ENCODE measurements around the gene RC3H2. TPM values are rescaled to one million over a fixed set of nuclear protein-coding genes. Genes with fewer than 3 reads are reported as not detected.

The RC3H2 gene, protein sequence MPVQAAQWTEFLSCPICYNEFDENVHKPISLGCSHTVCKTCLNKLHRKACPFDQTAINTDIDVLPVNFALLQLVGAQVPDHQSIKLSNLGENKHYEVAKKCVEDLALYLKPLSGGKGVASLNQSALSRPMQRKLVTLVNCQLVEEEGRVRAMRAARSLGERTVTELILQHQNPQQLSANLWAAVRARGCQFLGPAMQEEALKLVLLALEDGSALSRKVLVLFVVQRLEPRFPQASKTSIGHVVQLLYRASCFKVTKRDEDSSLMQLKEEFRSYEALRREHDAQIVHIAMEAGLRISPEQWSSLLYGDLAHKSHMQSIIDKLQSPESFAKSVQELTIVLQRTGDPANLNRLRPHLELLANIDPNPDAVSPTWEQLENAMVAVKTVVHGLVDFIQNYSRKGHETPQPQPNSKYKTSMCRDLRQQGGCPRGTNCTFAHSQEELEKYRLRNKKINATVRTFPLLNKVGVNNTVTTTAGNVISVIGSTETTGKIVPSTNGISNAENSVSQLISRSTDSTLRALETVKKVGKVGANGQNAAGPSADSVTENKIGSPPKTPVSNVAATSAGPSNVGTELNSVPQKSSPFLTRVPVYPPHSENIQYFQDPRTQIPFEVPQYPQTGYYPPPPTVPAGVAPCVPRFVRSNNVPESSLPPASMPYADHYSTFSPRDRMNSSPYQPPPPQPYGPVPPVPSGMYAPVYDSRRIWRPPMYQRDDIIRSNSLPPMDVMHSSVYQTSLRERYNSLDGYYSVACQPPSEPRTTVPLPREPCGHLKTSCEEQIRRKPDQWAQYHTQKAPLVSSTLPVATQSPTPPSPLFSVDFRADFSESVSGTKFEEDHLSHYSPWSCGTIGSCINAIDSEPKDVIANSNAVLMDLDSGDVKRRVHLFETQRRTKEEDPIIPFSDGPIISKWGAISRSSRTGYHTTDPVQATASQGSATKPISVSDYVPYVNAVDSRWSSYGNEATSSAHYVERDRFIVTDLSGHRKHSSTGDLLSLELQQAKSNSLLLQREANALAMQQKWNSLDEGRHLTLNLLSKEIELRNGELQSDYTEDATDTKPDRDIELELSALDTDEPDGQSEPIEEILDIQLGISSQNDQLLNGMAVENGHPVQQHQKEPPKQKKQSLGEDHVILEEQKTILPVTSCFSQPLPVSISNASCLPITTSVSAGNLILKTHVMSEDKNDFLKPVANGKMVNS
- 49.2 and 52.5 TPM in 2 replicates for total RNA-seq

GRCh38 chr9:122904823-122905710 lies at the start of gene RC3H2:
TSS of gene RC3H2 (minus strand) at chr9:122905359. CDS start at chr9:122897509, 7,850 bp downstream.
- Histone ChIP-seq H3K79me2 (ENCODE audit: insufficient read depth, low read length) (peaks cover 58% of the 10 kb centered on the region), H3K4me1 (ENCODE audit: insufficient read depth, low read length) (peaks cover 22% of the 10 kb centered on the region), H3K9me3 (ENCODE audit: low read depth, low read length) (no peaks in the 10 kb centered on the region), H3K36me3 (ENCODE audit: insufficient read depth, low read length) (peaks cover 10% of the 10 kb centered on the region), H4K20me1 (ENCODE audit: insufficient read depth, low read length) (peaks cover 8% of the 10 kb centered on the region), H3K4me3 (ENCODE audit: insufficient read depth, low read length) (peak within 1 kb of the TSS; percentile 93), H3K27me3 (ENCODE audit: insufficient read depth, low read length) (no peaks in the 10 kb centered on the region), H2AFZ (ENCODE audit: low read length) (peak within 1 kb of the TSS; percentile 86), H3K4me2 (ENCODE audit: insufficient read depth, low read length) (peak within 1 kb of the TSS; percentile 74), H3K27ac (ENCODE audit: low read depth, low read length) (peak within 1 kb of the TSS; percentile 93)
- TF ChIP-seq, protein P1, sequence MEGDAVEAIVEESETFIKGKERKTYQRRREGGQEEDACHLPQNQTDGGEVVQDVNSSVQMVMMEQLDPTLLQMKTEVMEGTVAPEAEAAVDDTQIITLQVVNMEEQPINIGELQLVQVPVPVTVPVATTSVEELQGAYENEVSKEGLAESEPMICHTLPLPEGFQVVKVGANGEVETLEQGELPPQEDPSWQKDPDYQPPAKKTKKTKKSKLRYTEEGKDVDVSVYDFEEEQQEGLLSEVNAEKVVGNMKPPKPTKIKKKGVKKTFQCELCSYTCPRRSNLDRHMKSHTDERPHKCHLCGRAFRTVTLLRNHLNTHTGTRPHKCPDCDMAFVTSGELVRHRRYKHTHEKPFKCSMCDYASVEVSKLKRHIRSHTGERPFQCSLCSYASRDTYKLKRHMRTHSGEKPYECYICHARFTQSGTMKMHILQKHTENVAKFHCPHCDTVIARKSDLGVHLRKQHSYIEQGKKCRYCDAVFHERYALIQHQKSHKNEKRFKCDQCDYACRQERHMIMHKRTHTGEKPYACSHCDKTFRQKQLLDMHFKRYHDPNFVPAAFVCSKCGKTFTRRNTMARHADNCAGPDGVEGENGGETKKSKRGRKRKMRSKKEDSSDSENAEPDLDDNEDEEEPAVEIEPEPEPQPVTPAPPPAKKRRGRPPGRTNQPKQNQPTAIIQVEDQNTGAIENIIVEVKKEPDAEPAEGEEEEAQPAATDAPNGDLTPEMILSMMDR (IDR thresholded peaks at IDR 0.05; ENCODE audit: extremely low read depth, low read depth, low read length): no peak
- peak; percentile 96 for DNase-seq (ENCODE audit: insufficient read length, low spot score, missing footprints)

DNA sequence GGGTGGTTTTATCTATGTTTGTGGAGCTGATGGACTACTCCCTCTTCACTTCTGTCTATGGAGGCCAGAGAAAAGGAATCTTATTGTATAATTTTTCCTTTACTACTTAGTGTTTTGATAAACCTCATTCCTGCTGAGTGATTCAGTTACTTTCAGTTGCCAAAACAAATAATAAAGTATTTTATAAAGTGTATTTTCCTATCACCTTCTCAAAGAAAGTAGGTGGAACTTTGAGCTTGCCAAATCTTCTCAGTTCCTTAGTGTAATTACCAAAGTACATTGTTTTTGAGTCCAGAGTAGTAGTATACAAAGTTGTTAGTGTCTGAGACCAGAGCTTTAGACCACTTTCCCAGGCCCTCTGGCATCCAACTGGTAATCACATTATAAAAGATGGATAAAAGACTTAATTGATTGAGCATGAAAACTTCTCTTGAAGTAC lies 49.1 kb upstream of the RC3H2 start:
- Histone ChIP-seq H3K4me1 (ENCODE audit: insufficient read depth, low read length) (peaks cover 5% of the 10 kb centered on the region), H3K4me2 (ENCODE audit: insufficient read depth, low read length) (peak overlapping the region; percentile 19), H3K27ac (ENCODE audit: low read depth, low read length) (no peak overlapping the region), H4K20me1 (ENCODE audit: insufficient read depth, low read length) (peaks cover 29% of the 10 kb centered on the region), H3K9me3 (ENCODE audit: low read depth, low read length) (no peaks in the 10 kb centered on the region), H3K4me3 (ENCODE audit: insufficient read depth, low read length) (no peak overlapping the region), H3K79me2 (ENCODE audit: insufficient read depth, low read length) (peaks cover 61% of the 10 kb centered on the region), H2AFZ (ENCODE audit: low read length) (no peak overlapping the region), H3K27me3 (ENCODE audit: insufficient read depth, low read length) (no peaks in the 10 kb centered on the region), H3K36me3 (ENCODE audit: insufficient read depth, low read length) (no peaks in the 10 kb centered on the region)
- TF ChIP-seq, protein P1 (IDR thresholded peaks at IDR 0.05; ENCODE audit: extremely low read depth, low read depth, low read length): no peak
- DNase-seq (ENCODE audit: insufficient read length, low spot score, missing footprints): no peak

DNA sequence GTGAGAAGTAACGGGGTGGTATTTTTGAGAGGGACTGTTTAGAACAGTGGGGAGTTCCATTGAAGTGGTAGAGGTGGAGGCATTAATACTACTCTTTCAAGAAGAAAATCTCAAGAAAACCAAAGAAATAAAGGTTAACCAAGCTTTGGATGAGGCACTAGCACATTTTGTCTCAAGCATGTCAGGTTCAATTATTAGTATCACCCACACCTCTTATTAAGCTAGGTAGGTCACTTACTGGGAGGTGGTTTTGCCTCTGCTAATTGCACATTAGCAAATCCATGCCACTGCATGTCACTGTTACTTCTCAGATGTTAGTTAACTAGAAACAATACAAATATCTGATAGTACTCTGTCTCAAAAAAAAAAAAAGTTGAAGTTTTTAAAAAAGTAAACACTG lies 45.9 kb upstream of the RC3H2 start:
- Histone ChIP-seq H2AFZ (ENCODE audit: low read length) (no peak overlapping the region), H3K4me2 (ENCODE audit: insufficient read depth, low read length) (no peak overlapping the region), H3K9me3 (ENCODE audit: low read depth, low read length) (no peaks in the 10 kb centered on the region), H3K79me2 (ENCODE audit: insufficient read depth, low read length) (peaks cover 87% of the 10 kb centered on the region), H3K27ac (ENCODE audit: low read depth, low read length) (no peak overlapping the region), H3K4me3 (ENCODE audit: insufficient read depth, low read length) (no peak overlapping the region), H3K27me3 (ENCODE audit: insufficient read depth, low read length) (no peaks in the 10 kb centered on the region), H3K4me1 (ENCODE audit: insufficient read depth, low read length) (peaks cover 5% of the 10 kb centered on the region), H4K20me1 (ENCODE audit: insufficient read depth, low read length) (peaks cover 45% of the 10 kb centered on the region), H3K36me3 (ENCODE audit: insufficient read depth, low read length) (no peaks in the 10 kb centered on the region)
- TF ChIP-seq, protein P1 (IDR thresholded peaks at IDR 0.05; ENCODE audit: extremely low read depth, low read depth, low read length): no peak
- no peak for DNase-seq (ENCODE audit: insufficient read length, low spot score, missing footprints)
